OCI-LY3 (cell line): ENCODE measurements around the gene HNRNPF.

Source experiments
- H2AFZ ChIP-seq: fragments of 200-600, 300-600 bp; shearing (Covaris generic); 2 replicates; pipeline ENCODE4 v1.6.0; 2014; ENCODE audit warnings: antibody characterized with exemption, low read depth, low read length
- H3K27ac ChIP-seq: fragments of 200-600, 300-600 bp; sonication (generic); 2 replicates; pipeline ENCODE4 v1.5.1; 2014; ENCODE audit warnings: mild to moderate bottlenecking, low read length, moderate library complexity, mixed read lengths
- H3K27me3 ChIP-seq: fragments of 200-600, 300-600 bp; sonication (generic); 2 replicates; pipeline ENCODE4 v1.6.1; 2014; ENCODE audit warnings: low read depth, low read length, mixed read lengths
- H3K36me3 ChIP-seq: fragments of 200-600, 300-600 bp; sonication (generic); replicated peaks from 2 replicates; pipeline ENCODE3; 2014; ENCODE audit warnings: low read depth, low read length, mixed read lengths
- H3K4me1 ChIP-seq: fragments of 300-600, 200-600 bp; sonication (generic); 2 replicates; pipeline ENCODE4 v1.6.1; 2014; ENCODE audit warnings: low read length, mixed read lengths
- H3K4me2 ChIP-seq: fragments of 200-600, 300-600 bp; sonication (generic); 2 replicates; pipeline ENCODE4 v1.6.1; 2014; ENCODE audit warnings: low read length, mixed read lengths
- H3K4me3 ChIP-seq: fragments of 300-600, 200-600 bp; sonication (generic); 2 replicates; pipeline ENCODE4 v1.5.1; 2014; ENCODE audit warnings: antibody characterized with exemption, mild to moderate bottlenecking, low read length, moderate library complexity
- H3K79me2 ChIP-seq: fragments of 300-600, 200-600 bp; shearing (Covaris generic); 2 replicates; pipeline ENCODE4 v1.6.1; 2014; ENCODE audit warnings: mild to moderate bottlenecking, low read length, mixed read lengths
- H3K9ac ChIP-seq: fragments of 300-600, 200-600 bp; shearing (Covaris generic); 2 replicates; pipeline ENCODE4 v1.6.0; 2014; ENCODE audit warnings: mild to moderate bottlenecking, low read length, moderate library complexity
- H3K9me3 ChIP-seq: fragments of 200-600, 300-600 bp; shearing (Covaris generic); 2 replicates; pipeline ENCODE4 v1.6.1; 2014; ENCODE audit warnings: low read length, mixed read lengths; ENCODE audit not compliant: insufficient read depth
- H4K20me1 ChIP-seq: fragments of 200-600, 300-600 bp; sonication (generic); 2 replicates; pipeline ENCODE4 v1.6.1; 2016; ENCODE audit warnings: low read length, mixed read lengths; ENCODE audit not compliant: insufficient read depth
- CTCF ChIP-seq: fragments of 200-600, 300-600 bp; sonication (generic); IDR thresholded peaks from 2 replicates; pipeline ENCODE4 v1.5.1; 2014; ENCODE audit warnings: antibody characterized with exemption, low read length, low read depth
- EZH2phosphoT487 ChIP-seq: fragments of 200-600 bp; shearing (Covaris generic); IDR thresholded peaks from 2 replicates; pipeline ENCODE4 v1.6.1; 2018; ENCODE audit warnings: antibody characterized with exemption, mixed run types, low read depth

The HNRNPF gene

GRCh38 chr10:43371418-43371817 lies 37.6 kb downstream of the HNRNPF start, which contains the start of gene FXYD4:
Gene FXYD4, plus strand, starts transcription at chr10:43371636. Its CDS starts 2,111 bp downstream, at chr10:43373747.
- H4K20me1 ChIP-seq = no peaks in the 10 kb centered on the region
- H3K79me2 ChIP-seq = no peaks in the 10 kb centered on the region
- no peak within 1 kb of the TSS for H2AFZ ChIP-seq
- no peaks in the 10 kb centered on the region for H3K36me3 ChIP-seq
- no peak within 1 kb of the TSS for H3K4me3 ChIP-seq
- H3K9ac ChIP-seq = no peak within 1 kb of the TSS
- no peaks in the 10 kb centered on the region for H3K9me3 ChIP-seq
- no peak within 1 kb of the TSS for H3K4me2 ChIP-seq
- no peaks in the 10 kb centered on the region for H3K27me3 ChIP-seq
- TF ChIP-seq CTCF (no peak), EZH2phosphoT487 (no peak)
- no peaks in the 10 kb centered on the region for H3K4me1 ChIP-seq
- no peak within 1 kb of the TSS for H3K27ac ChIP-seq

DNA sequence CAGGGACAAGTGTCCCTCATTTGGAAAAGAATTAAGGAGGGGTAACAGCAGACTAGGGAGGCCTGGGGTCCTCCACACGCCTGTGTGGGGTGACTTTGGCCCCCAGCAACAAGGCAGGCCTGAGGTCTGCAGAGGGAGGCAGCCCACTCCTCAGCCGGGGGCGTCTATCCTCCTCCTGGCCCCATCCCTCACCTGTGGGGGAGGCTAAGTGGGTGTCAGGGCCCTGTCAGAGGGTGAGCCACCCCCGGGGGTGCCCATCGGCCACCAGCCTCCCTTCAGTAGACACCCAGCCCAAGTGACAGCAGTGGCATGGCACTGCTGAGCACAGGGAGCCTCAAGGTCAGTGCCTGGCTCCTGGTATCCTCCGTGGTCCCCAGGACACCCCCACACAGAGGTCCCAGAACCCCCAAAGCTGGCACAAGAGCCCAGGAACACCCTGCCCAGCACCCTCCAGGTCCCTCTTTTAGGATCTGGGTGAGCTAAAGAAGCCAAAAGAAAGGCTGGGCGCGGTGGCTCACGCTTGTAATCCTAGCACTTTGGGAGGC lies 38.2 kb downstream of the HNRNPF start:
- Histone ChIP-seq H3K27me3 (no peaks in the 10 kb centered on the region), H3K79me2 (no peaks in the 10 kb centered on the region), H4K20me1 (no peaks in the 10 kb centered on the region), H3K4me3 (no peak overlapping the region), H3K4me1 (no peaks in the 10 kb centered on the region), H2AFZ (no peak overlapping the region), H3K9me3 (no peaks in the 10 kb centered on the region), H3K9ac (no peak overlapping the region), H3K4me2 (no peak overlapping the region), H3K36me3 (no peaks in the 10 kb centered on the region), H3K27ac (no peak overlapping the region)
- TF ChIP-seq CTCF = no peak
- no peak for TF ChIP-seq EZH2phosphoT487

DNA sequence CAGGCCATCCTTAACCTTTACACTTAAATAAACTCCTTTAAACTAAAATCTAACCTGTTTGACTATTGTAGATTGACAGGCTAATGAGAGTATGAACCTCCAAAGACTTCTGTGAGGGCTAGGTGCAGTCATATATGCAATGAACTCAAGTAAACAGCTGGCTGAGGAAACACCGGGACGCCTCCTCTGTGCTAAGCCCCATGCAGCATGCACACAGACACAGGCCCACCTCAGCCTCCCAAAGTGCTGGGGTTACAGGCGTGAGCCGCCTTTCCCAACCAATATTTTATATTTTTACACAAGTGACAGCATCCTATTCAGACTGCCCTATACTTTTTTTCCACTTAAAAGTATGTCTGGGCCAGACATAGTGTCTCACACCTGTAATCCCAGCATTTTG lies 39.1 kb downstream of the HNRNPF start:
- Histone ChIP-seq H3K4me1 (no peaks in the 10 kb centered on the region), H3K4me3 (no peak overlapping the region), H3K36me3 (no peaks in the 10 kb centered on the region), H3K4me2 (no peak overlapping the region), H2AFZ (no peak overlapping the region), H3K27ac (no peak overlapping the region), H3K9me3 (no peaks in the 10 kb centered on the region), H3K9ac (no peak overlapping the region), H3K79me2 (no peaks in the 10 kb centered on the region), H3K27me3 (no peaks in the 10 kb centered on the region), H4K20me1 (no peaks in the 10 kb centered on the region)
- TF ChIP-seq EZH2phosphoT487 (no peak), CTCF (no peak)

DNA sequence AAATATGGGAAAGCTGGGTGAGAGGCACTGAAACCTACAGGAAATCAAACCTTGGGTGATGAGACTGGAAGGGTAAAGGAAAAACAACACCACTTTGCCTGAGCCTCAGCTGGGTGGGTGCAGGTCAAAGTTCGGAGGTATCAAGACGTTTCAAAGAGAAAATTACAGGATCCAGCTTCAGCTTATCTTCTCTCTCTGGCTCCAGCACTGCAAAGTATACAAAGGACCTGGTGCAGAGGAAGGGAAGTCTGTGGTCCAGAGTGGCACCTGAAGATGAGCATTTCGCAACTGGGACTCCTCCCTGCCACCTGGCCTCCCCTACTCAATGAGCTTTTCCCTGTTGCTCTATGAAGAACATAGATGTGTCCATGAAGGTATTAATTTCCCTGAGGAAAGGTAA lies 44.0 kb downstream of the HNRNPF start:
- Histone ChIP-seq H4K20me1 (no peaks in the 10 kb centered on the region), H3K36me3 (no peaks in the 10 kb centered on the region), H3K4me1 (no peaks in the 10 kb centered on the region), H3K9ac (no peak overlapping the region), H3K27me3 (no peaks in the 10 kb centered on the region), H3K27ac (no peak overlapping the region), H3K9me3 (no peaks in the 10 kb centered on the region), H3K4me3 (no peak overlapping the region), H3K79me2 (no peaks in the 10 kb centered on the region), H3K4me2 (no peak overlapping the region), H2AFZ (no peak overlapping the region)
- TF ChIP-seq EZH2phosphoT487 (no peak), CTCF (no peak)
